Right lobe of liver (tissue), 6 donors: Measurements from ENCODE around the gene FBXO9. TPM values are rescaled to one million over a fixed set of nuclear protein-coding genes. Genes with fewer than 3 reads are reported as not detected.

Source experiments
- ATAC-seq, 4 donors: fragments of 200-7000 bp; cut with Tn5 transposase; one replicate each; pipeline ENCODE4 v1.9.1; 2020; ENCODE audit warnings: mild to moderate bottlenecking in 4 of 4, moderate library complexity in 4 of 4
- DNase-seq, 3 donors: peaks; one replicate each; pipeline ENCODE4 v3.0.0-alpha.2; 2020
- H3K27ac ChIP-seq, 3 donors: fragments of 200-600 bp; one replicate each; pipeline ENCODE4 v1.8.0; 2022
- H3K27me3 ChIP-seq, 2 donors: fragments of 200-600 bp; one replicate each; pipeline ENCODE4 v1.8.0; 2022
- H3K36me3 ChIP-seq, 4 donors: fragments of 200-600 bp; sonication (generic) in 1 of 4; one replicate each; pipeline versions ENCODE4 v1.5.1 to v1.8.0; 2017 to 2022; ENCODE audit warnings: control low read depth in 1 of 4
- H3K4me1 ChIP-seq, 4 donors: fragments of 200-600 bp; sonication (generic) in 1 of 4; one replicate each; pipeline versions ENCODE4 v1.5.1 to v1.8.0; 2017 to 2022; ENCODE audit warnings: control low read depth in 1 of 4
- H3K4me3 ChIP-seq, 3 donors: fragments of 200-600 bp; one replicate each; pipeline ENCODE4 v1.8.0; 2022
- H3K9me3 ChIP-seq, 4 donors: fragments of 200-600 bp; sonication (generic) in 1 of 4; one replicate each; pipeline versions ENCODE4 v1.5.1 to v1.8.0; 2017 to 2022; ENCODE audit warnings: control low read depth in 1 of 4
- CTCF ChIP-seq, 4 donors: fragments of 200-600 bp in 3 of 4; fragments of 450-650 bp in 1 of 4; IDR thresholded peaks; one replicate each; pipeline versions ENCODE4 v1.5.1 to v1.8.0; 2016 to 2022; ENCODE audit warnings: antibody characterized with exemption in 4 of 4, mild to moderate bottlenecking in 2 of 4
- POLR2A ChIP-seq: fragments of 450-650 bp; IDR thresholded peaks from one replicate; pipeline ENCODE4 v1.6.1; 2017; ENCODE audit warnings: antibody characterized with exemption, mild to moderate bottlenecking
- WGBS: methylation state at CpG from one replicate; pipeline ENCODE4 v1.1.6; 2018; ENCODE audit warnings: low coverage, low lambda C conversion rate; ENCODE audit not compliant: insufficient coverage; ENCODE audit errors: missing lambda C conversion rate; 5-methylcytosine and 5-hydroxymethylcytosine counted together
- intact Hi-C, 2 donors: fragments of 100-400 bp; cut with DNase I; formaldehyde crosslinking; loops; one replicate each; pipeline versions ENCODE4 v1.11.2 to v1.14.1; 2022
- total RNA-seq, 6 experiments: library from RNA; depleted of rRNA in 2 of 6; stranded (reverse); fragments of >200 nt in 2 of 6; fragmentation: NEBNext Ultra II Directional in 3 of 6; extraction: Animal tissue kit (Norgen Biotek cat#: 25700) in 3 of 6; gene quantifications; one replicate each; pipeline versions ENCODE4 v1.1.0 to v1.2.4, GENCODE V29; 2016 to 2023
- donor health status: DM: no; HTN: yes; CAD: no.
- donor health status: DM: no; HTN: no; CAD: no.
- donor health status: DM: no; HTN: no; CAD: no.
- donor health status: DM: no; HTN: yes; CAD: no.
- donor health status: DM: no; HTN: yes; CAD: no.

Gene FBXO9
- total RNA-seq, 6 experiments from 2014 or later = 24.6 to 78.7 (median 54.1) TPM

- no peaks in the 10 kb centered on the region for H3K27me3 ChIP-seq
- H3K4me1 ChIP-seq = no peaks in the 10 kb centered on the region
- no peak for DNase-seq
- H3K9me3 ChIP-seq = no peaks in the 10 kb centered on the region
- H3K4me3 ChIP-seq = no peak overlapping the region
- intact Hi-C loops = no loop called here
- 29% methylated on average over 2 of the region's 2 CpGs for WGBS
- no peak overlapping the region for H3K27ac ChIP-seq
- peaks cover 7 to 63% (median 36%) of the 10 kb centered on the region in 4 donors for H3K36me3 ChIP-seq
- ATAC-seq = no peak
- no peak for TF ChIP-seq CTCF (IDR thresholded peaks at IDR 0.05)
- no peak for TF ChIP-seq POLR2A
These were observed 35.4 kb downstream of the FBXO9 start for GRCh38 chr6:53100561-53100960.

GRCh38 chr6:53101006-53101405 lies 35.8 kb downstream of the FBXO9 start:
- Histone ChIP-seq H3K27me3 (no peaks in the 10 kb centered on the region), H3K36me3 (peaks cover 7 to 59% (median 32%) of the 10 kb centered on the region in 4 donors), H3K4me1 (no peaks in the 10 kb centered on the region), H3K4me3 (no peak overlapping the region), H3K9me3 (no peaks in the 10 kb centered on the region), H3K27ac (no peak overlapping the region)
- WGBS = 88% methylated on average over 2 of the region's 2 CpGs
- intact Hi-C loops = no loop called here
- no peak for DNase-seq
- TF ChIP-seq POLR2A = no peak
- no peak for TF ChIP-seq CTCF (IDR thresholded peaks at IDR 0.05)
- no peak for ATAC-seq

GRCh38 chr6:53103993-53104675 lies 38.9 kb downstream of the FBXO9 start:
- Histone ChIP-seq H3K4me1 (no peaks in the 10 kb centered on the region), H3K36me3 (peaks cover 0 to 29% (median 8%) of the 10 kb centered on the region in 4 donors), H3K4me3 (no peak overlapping the region), H3K9me3 (no peaks in the 10 kb centered on the region), H3K27ac (no peak overlapping the region), H3K27me3 (no peaks in the 10 kb centered on the region)
- intact Hi-C loops = no loop called here
- TF ChIP-seq POLR2A (no peak), CTCF (IDR thresholded peaks at IDR 0.05) (no peak)
- WGBS = 87% methylated on average over 3 of the region's 3 CpGs
- no peak for DNase-seq
- ATAC-seq = no peak

- ATAC-seq (no peak), DNase-seq (no peak)
- intact Hi-C loops = no loop called here
- no peak overlapping the region for H3K4me3 ChIP-seq
- TF ChIP-seq POLR2A = no peak
- no peak overlapping the region for H3K27ac ChIP-seq
- no peaks in the 10 kb centered on the region for H3K4me1 ChIP-seq
- H3K9me3 ChIP-seq = no peaks in the 10 kb centered on the region
- no peaks in the 10 kb centered on the region for H3K27me3 ChIP-seq
- H3K36me3 ChIP-seq = peaks cover 0 to 29% (median 8%) of the 10 kb centered on the region in 4 donors
These were observed 39.7 kb downstream of the FBXO9 start for GRCh38 chr6:53104916-53105315.

- ATAC-seq = no peak
- intact Hi-C loops = no loop called here
- no peaks in the 10 kb centered on the region for H3K27me3 ChIP-seq
These were observed 41.9 kb downstream of the FBXO9 start for GRCh38 chr6:53107091-53107490.

More at GRCh38 chr6:53107091-53107490, 41.9 kb downstream of the FBXO9 start:
- 89% methylated on average over 1 of the region's 4 CpGs for WGBS
- peaks cover 0 to 10% (median 1%) of the 10 kb centered on the region in 4 donors for H3K36me3 ChIP-seq
- H3K4me1 ChIP-seq = no peaks in the 10 kb centered on the region
- no peak for DNase-seq
- H3K27ac ChIP-seq = no peak overlapping the region
- no peaks in the 10 kb centered on the region for H3K9me3 ChIP-seq
- TF ChIP-seq POLR2A = no peak
- TF ChIP-seq CTCF (IDR thresholded peaks at IDR 0.05) = no peak
- H3K4me3 ChIP-seq = no peak overlapping the region
